ENCODE results near the gene SEMA4C. TPM values are rescaled to one million over a fixed set of nuclear protein-coding genes. Genes with fewer than 3 reads are reported as not detected.
A peak's percentile ranks its signal among the peaks of the same experiment; 100 is the strongest.

SEMA4C gene
- total and polyA plus RNA-seq, 2 of the 4 experiments (the other 2 are of a cell fraction): 15.8 to 24.3 TPM

DNA sequence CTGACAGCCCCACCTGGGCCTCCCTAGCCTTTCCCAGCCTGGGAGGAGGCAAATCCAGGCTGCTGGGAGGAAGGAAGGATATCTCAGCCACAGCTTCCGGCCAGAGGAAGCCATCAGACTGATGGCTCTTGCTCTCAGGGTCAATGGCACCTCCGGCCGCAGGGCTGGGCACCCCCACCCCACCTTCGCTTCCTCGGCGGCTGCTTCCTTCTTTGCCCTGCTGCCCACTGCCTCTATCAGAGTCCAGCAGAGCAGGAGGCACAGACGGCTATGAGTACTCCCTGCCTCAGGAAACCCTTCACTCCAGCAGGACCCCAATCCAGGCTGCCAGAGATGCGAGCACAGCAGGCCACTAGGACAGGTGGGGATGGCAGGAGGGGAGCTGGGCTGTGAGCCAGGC lies 3.3 kb downstream of the SEMA4C start:
- ChIA-PET CTCF (interaction anchor here (3.6 kb wide), 1 partner anchor 8 kb away, joined by 20 read pairs; the partner anchor contains the start of gene ANKRD39), POLR2A (ENCODE audit: unreplicated experiment) (no interaction called here)
- DNase-seq (no peak), ATAC-seq (ENCODE audit: low read depth) (no peak)
- no peaks in the 10 kb centered on the region for H3K9me1 ChIP-seq (ENCODE audit: insufficient read depth, low read length)
- H2BK120ac ChIP-seq (ENCODE audit: low read depth, low read length): no peak overlapping the region
- in situ Hi-C loops (cut with MboI; ENCODE audit: low sequenced_read_pairs): loop anchor here (25.0 kb wide), 1 partner anchor 246 kb away; the partner anchor contains the start of gene ANKRD36
- H4K5ac ChIP-seq (ENCODE audit: low read depth, low read length): no peak overlapping the region
- WGBS, 2 experiments (ENCODE audit: extremely low coverage in 2 of 2, insufficient read length in 1 of 2): 100% methylated on average over 1 of the region's 8 CpGs; no CpG with 5 or more reads in 1 of the 2 experiments
- peak overlapping the region; percentile 14; the same call in 1 of the 2 replicates for H3K4me2 ChIP-seq (ENCODE audit: low read depth, low read length)
- H3K23ac ChIP-seq (ENCODE audit: low read depth, low read length): no peak overlapping the region
- no peak overlapping the region for H2BK15ac ChIP-seq (ENCODE audit: low read depth, low read length)
- H4K91ac ChIP-seq (ENCODE audit: insufficient read depth, low read depth, low read length): no peak overlapping the region
- H3K4ac ChIP-seq (ENCODE audit: low read depth, low read length): no peak overlapping the region
- dilution Hi-C loops (cut with HindIII; ENCODE audit: low sequenced_read_pairs, unreplicated experiment): no loop called here
- no peak overlapping the region for H3K4me3 ChIP-seq (ENCODE audit: insufficient read depth, low read depth, low read length)
- peaks cover 5 to 50% of the 10 kb centered on the region in 2 experiments for H3K79me1 ChIP-seq (ENCODE audit: low read depth in 1 of 2, low read length in 2 of 2)
- peak overlapping the region; percentile 17 for H2AFZ ChIP-seq (replicated peaks; ENCODE audit: low read length, poor library complexity)
- no peak overlapping the region for H2AK5ac ChIP-seq (ENCODE audit: low read depth, low read length)
- H3K9me3 ChIP-seq (ENCODE audit: control insufficient read depth, insufficient read depth, low read length): no peaks in the 10 kb centered on the region
- H3K18ac ChIP-seq (ENCODE audit: low read depth, low read length): no peak overlapping the region
- H3K4me1 ChIP-seq (ENCODE audit: control insufficient read depth, insufficient read depth, low read length): peaks cover 7% of the 10 kb centered on the region; the same call in 1 of the 2 replicates
- no peak overlapping the region for H3K14ac ChIP-seq (replicated peaks; ENCODE audit: low read depth, low read length)
- H2AK9ac ChIP-seq (replicated peaks; ENCODE audit: low read depth, low read length, poor library complexity): peak overlapping the region; percentile 23
- H3K27ac ChIP-seq (ENCODE audit: insufficient read depth, low read length): no peak overlapping the region
- no peak overlapping the region; a peak in 1 of 4 replicates for H4K8ac ChIP-seq (ENCODE audit: low read depth in 2 of 2, low read length in 2 of 2)
- no peak overlapping the region for H2BK5ac ChIP-seq (ENCODE audit: low read depth, low read length, poor library complexity, severe bottlenecking)
- no peaks in the 10 kb centered on the region for H3K27me3 ChIP-seq (ENCODE audit: control insufficient read depth, insufficient read depth, low read length)
- TF ChIP-seq NFE2L2 (IDR thresholded peaks at IDR 0.05; ENCODE audit: low read depth, low read length) (no peak), BHLHE40 (IDR thresholded peaks at IDR 0.05; ENCODE audit: low read depth, low read length) (no peak), RAD21 (IDR thresholded peaks at IDR 0.05; ENCODE audit: low read length) (no peak), ELK1 (IDR thresholded peaks at IDR 0.05; ENCODE audit: borderline replicate concordance, low read depth, low read length) (no peak), CHD1 (IDR thresholded peaks at IDR 0.05; ENCODE audit: low read depth, low read length) (no peak), MXI1 (IDR thresholded peaks at IDR 0.05; ENCODE audit: borderline replicate concordance, low read depth, low read length) (no peak), MAZ (IDR thresholded peaks at IDR 0.05; ENCODE audit: borderline replicate concordance, low read depth, low read length) (no peak), SMC3 (IDR thresholded peaks at IDR 0.05; ENCODE audit: low read depth, low read length) (no peak), USF2 (IDR thresholded peaks at IDR 0.05; ENCODE audit: low read depth, low read length) (no peak), MAFK (IDR thresholded peaks at IDR 0.05; ENCODE audit: low read depth, low read length) (no peak), POLR2A (IDR thresholded peaks at IDR 0.05; ENCODE audit: low read depth, low read length) (no peak)
- TF ChIP-seq, protein P1, sequence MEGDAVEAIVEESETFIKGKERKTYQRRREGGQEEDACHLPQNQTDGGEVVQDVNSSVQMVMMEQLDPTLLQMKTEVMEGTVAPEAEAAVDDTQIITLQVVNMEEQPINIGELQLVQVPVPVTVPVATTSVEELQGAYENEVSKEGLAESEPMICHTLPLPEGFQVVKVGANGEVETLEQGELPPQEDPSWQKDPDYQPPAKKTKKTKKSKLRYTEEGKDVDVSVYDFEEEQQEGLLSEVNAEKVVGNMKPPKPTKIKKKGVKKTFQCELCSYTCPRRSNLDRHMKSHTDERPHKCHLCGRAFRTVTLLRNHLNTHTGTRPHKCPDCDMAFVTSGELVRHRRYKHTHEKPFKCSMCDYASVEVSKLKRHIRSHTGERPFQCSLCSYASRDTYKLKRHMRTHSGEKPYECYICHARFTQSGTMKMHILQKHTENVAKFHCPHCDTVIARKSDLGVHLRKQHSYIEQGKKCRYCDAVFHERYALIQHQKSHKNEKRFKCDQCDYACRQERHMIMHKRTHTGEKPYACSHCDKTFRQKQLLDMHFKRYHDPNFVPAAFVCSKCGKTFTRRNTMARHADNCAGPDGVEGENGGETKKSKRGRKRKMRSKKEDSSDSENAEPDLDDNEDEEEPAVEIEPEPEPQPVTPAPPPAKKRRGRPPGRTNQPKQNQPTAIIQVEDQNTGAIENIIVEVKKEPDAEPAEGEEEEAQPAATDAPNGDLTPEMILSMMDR (conservative IDR thresholded peaks at IDR 0.05; ENCODE audit: low read depth, low read length): no peak
- H4K20me1 ChIP-seq (ENCODE audit: insufficient read depth, low read length): peaks cover 39% of the 10 kb centered on the region
- H3K56ac ChIP-seq (ENCODE audit: extremely low read depth, insufficient read depth, low read length): no peak overlapping the region
- no TSS peak for BruUV-seq (replicated peaks)
- intact Hi-C loops (cut with micrococcal nuclease): no loop called here
- H3K36me3 ChIP-seq (ENCODE audit: control insufficient read depth, insufficient read depth, low read length): peaks cover 51% of the 10 kb centered on the region
- H3K9ac ChIP-seq (ENCODE audit: low read depth, low read length): no peak overlapping the region
- no peak overlapping the region for H2BK20ac ChIP-seq (ENCODE audit: low read depth, low read length)
